ENCODE measurements around the gene SLC20A1. TPM values are rescaled to one million over a fixed set of nuclear protein-coding genes. Genes with fewer than 3 reads are reported as not detected.

SLC20A1 gene
- total and polyA plus RNA-seq, 2 of the 4 experiments (the other 2 are of a cell fraction) = 93.6 to 94.1 TPM

GRCh38 chr2:112692495-112692911, 46.8 kb downstream of the SLC20A1 start:
- CTCF ChIA-PET = interaction anchor here (0.8 to 1.1 kb wide), 3 partner anchors 15 to 68 kb away, joined by 3 read pairs; no protein-coding TSS in a partner anchor
- in situ Hi-C loops (cut with MboI; ENCODE audit: low sequenced_read_pairs) (no loop called here), dilution Hi-C loops (cut with HindIII; ENCODE audit: low sequenced_read_pairs, unreplicated experiment) (no loop called here), intact Hi-C loops (cut with micrococcal nuclease) (no loop called here)
- BruUV-seq (replicated peaks) = no TSS peak
- H3K4me3 ChIP-seq (ENCODE audit: insufficient read depth, low read depth, low read length) = no peak overlapping the region
- H2BK20ac ChIP-seq (ENCODE audit: low read depth, low read length) = peak overlapping the region; percentile 95
- H3K9me1 ChIP-seq (ENCODE audit: insufficient read depth, low read length) = peaks cover 23% of the 10 kb centered on the region
- peak; percentile 97 for ATAC-seq (ENCODE audit: low read depth)
- peak overlapping the region; percentile 93 for H3K4ac ChIP-seq (ENCODE audit: low read depth, low read length)
- POLR2A ChIA-PET (ENCODE audit: unreplicated experiment) = interaction anchor here (0.5 to 0.6 kb wide), 2 partner anchors 33 to 39 kb away, joined by 3 to 6 read pairs; no protein-coding TSS in a partner anchor
- peak overlapping the region; percentile 82; the same call in 2 of the 3 replicates for H2BK15ac ChIP-seq (ENCODE audit: low read depth, low read length)
- WGBS, 2 experiments (ENCODE audit: extremely low coverage in 2 of 2, insufficient read length in 1 of 2) = 0% methylated on average over 2 of the region's 5 CpGs; no CpG with 5 or more reads in 1 of the 2 experiments
- peak; percentile 98 for DNase-seq
- H2BK5ac ChIP-seq (ENCODE audit: low read depth, low read length, poor library complexity, severe bottlenecking) = peak overlapping the region; percentile 85
- peak overlapping the region; percentile 87 for H2AFZ ChIP-seq (replicated peaks; ENCODE audit: low read length, poor library complexity)
- peak overlapping the region; percentile 87 for H3K14ac ChIP-seq (replicated peaks; ENCODE audit: low read depth, low read length)
- H3K27ac ChIP-seq (ENCODE audit: insufficient read depth, low read length) = peak overlapping the region; percentile 73
- peak overlapping the region; percentile 93 for H2BK120ac ChIP-seq (ENCODE audit: low read depth, low read length)
- peak overlapping the region; percentile 85 for H4K91ac ChIP-seq (ENCODE audit: insufficient read depth, low read depth, low read length)
- H3K18ac ChIP-seq (ENCODE audit: low read depth, low read length) = peak overlapping the region; percentile 84
- peak overlapping the region; percentile 3; the same call in 1 of the 2 replicates for H3K9ac ChIP-seq (ENCODE audit: low read depth, low read length)
- H4K20me1 ChIP-seq (ENCODE audit: insufficient read depth, low read length) = no peaks in the 10 kb centered on the region
- H3K4me2 ChIP-seq (ENCODE audit: low read depth, low read length) = peak overlapping the region; percentile 15; the same call in 1 of the 2 replicates
- no peaks in the 10 kb centered on the region for H3K27me3 ChIP-seq (ENCODE audit: control insufficient read depth, insufficient read depth, low read length)
- H2AK5ac ChIP-seq (ENCODE audit: low read depth, low read length) = peak overlapping the region; percentile 90
- no peak overlapping the region for H3K56ac ChIP-seq (ENCODE audit: extremely low read depth, insufficient read depth, low read length)
- H3K36me3 ChIP-seq (ENCODE audit: control insufficient read depth, insufficient read depth, low read length) = no peaks in the 10 kb centered on the region
- peak overlapping the region; percentile 90 for H2AK9ac ChIP-seq (replicated peaks; ENCODE audit: low read depth, low read length, poor library complexity)
- H3K23ac ChIP-seq (ENCODE audit: low read depth, low read length) = peak overlapping the region; percentile 75
- H3K9me3 ChIP-seq (ENCODE audit: control insufficient read depth, insufficient read depth, low read length) = no peaks in the 10 kb centered on the region
- H3K4me1 ChIP-seq (ENCODE audit: control insufficient read depth, insufficient read depth, low read length) = peaks cover 12% of the 10 kb centered on the region
- H4K5ac ChIP-seq (ENCODE audit: low read depth, low read length) = peak overlapping the region; percentile 76
- H4K8ac ChIP-seq (ENCODE audit: low read depth in 2 of 2, low read length in 2 of 2) = peak overlapping the region; percentile 23 to 85; a peak in 3 of 4 replicates
- 0 out of 4 replicates have a peak, but pooled peaks cover 0 to 5% of the 10 kb centered on the region in 2 experiments for H3K79me1 ChIP-seq (ENCODE audit: low read depth in 1 of 2, low read length in 2 of 2)
- TF ChIP-seq NFE2L2 (IDR thresholded peaks at IDR 0.05; ENCODE audit: low read depth, low read length) (peak; percentile 93), CTCF (conservative IDR thresholded peaks at IDR 0.05; ENCODE audit: low read depth, low read length) (no peak), RCOR1 (IDR thresholded peaks at IDR 0.05; ENCODE audit: insufficient replicate concordance, low read length) (peak; percentile 86), RAD21 (IDR thresholded peaks at IDR 0.05; ENCODE audit: low read length) (no peak), CEBPB (IDR thresholded peaks at IDR 0.05; ENCODE audit: low read depth, low read length) (0 out of 2 replicates have a peak, but pooled peaks have one; percentile 8), MAZ (IDR thresholded peaks at IDR 0.05; ENCODE audit: borderline replicate concordance, low read depth, low read length) (no peak; the same call in 1 of the 2 replicates), FOS (IDR thresholded peaks at IDR 0.05; ENCODE audit: low read depth, low read length) (peak; percentile 78), MAFK (IDR thresholded peaks at IDR 0.05; ENCODE audit: low read depth, low read length) (peak; percentile 78), BHLHE40 (IDR thresholded peaks at IDR 0.05; ENCODE audit: low read depth, low read length) (peak; percentile 45; the same call in 1 of the 2 replicates), ELK1 (IDR thresholded peaks at IDR 0.05; ENCODE audit: borderline replicate concordance, low read depth, low read length) (no peak), RFX5 (IDR thresholded peaks at IDR 0.05; ENCODE audit: low read depth, low read length) (0 out of 2 replicates have a peak, but pooled peaks have one; percentile 24), USF2 (IDR thresholded peaks at IDR 0.05; ENCODE audit: low read depth, low read length) (peak; percentile 87), CHD1 (IDR thresholded peaks at IDR 0.05; ENCODE audit: low read depth, low read length) (no peak), POLR2A (IDR thresholded peaks at IDR 0.05; ENCODE audit: low read depth, low read length) (no peak; the same call in 1 of the 2 replicates), MXI1 (IDR thresholded peaks at IDR 0.05; ENCODE audit: borderline replicate concordance, low read depth, low read length) (peak; percentile 53; the same call in 1 of the 2 replicates)
